Measurements from ENCODE around the gene S100A9. TPM values are rescaled to one million over a fixed set of nuclear protein-coding genes. Genes with fewer than 3 reads are reported as not detected.
"Not testable (repeated sequence)": the region's sequence is repeated elsewhere in the genome, so short reads cannot be mapped to it uniquely, and the experiment has no call there.

Gene S100A9
- total RNA-seq, 1 experiment from 2014 or later: not detected

DNA sequence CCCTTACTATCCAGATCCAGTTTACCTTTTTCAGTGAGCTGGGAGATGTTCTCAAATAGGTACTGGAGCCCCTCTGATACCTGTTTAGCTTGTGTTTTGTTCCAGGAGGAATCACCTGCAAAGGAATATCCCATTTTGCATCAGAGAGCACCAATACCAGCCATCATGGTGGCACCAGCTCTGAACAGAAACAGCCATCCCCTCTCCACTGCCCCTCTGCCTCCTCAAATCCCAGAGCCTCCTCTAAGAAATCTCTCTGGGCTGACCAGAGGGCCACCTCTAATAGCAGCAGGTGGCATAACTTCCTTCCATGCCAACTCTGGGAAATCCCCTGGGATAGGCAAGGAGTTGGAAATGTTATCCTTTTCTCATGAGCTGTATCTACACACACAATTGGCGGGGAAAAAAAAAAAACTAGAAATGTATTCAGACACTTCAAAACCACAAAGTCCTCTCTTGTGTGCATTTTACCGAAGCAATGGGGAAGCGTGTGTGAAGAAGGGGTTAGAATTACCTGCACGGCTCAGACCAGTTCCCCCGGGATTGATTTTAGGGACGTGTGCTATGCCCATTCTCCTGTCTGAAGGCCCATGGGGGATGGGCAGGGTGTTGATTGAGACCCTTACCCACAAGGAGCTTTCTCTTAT, 11.5 kb upstream of the S100A9 start:
- Histone ChIP-seq H2BK5ac (ENCODE audit: insufficient read length, low read length) (no peak overlapping the region), H3K56ac (ENCODE audit: insufficient read length, low read depth, low read length) (no peak overlapping the region), H3K23ac (ENCODE audit: insufficient read length, low read depth, low read length) (no peak overlapping the region), H2BK20ac (ENCODE audit: low read depth, low read length, poor library complexity, severe bottlenecking) (no peak overlapping the region), H4K20me1 (ENCODE audit: control insufficient read depth, insufficient read depth, insufficient read length) (no peaks in the 10 kb centered on the region), H3K14ac (ENCODE audit: insufficient read depth, low read length) (no peak overlapping the region), H2BK120ac (ENCODE audit: low read depth, low read length, poor library complexity, severe bottlenecking) (no peak overlapping the region), H3K27me3 (ENCODE audit: insufficient read depth, low read length) (no peaks in the 10 kb centered on the region), H2AFZ (ENCODE audit: low read length) (no peak overlapping the region), H3T11ph (ENCODE audit: low read length) (no peak overlapping the region), H3K4me1 (ENCODE audit: insufficient read depth, low read length) (no peaks in the 10 kb centered on the region), H3K9me3 (ENCODE audit: control insufficient read depth, low read depth, low read length) (no peaks in the 10 kb centered on the region), H3K18ac (ENCODE audit: insufficient read length, low read depth, low read length) (no peak overlapping the region), H3K9ac (ENCODE audit: extremely low read depth, insufficient read length, low read length) (no peak overlapping the region), H2BK12ac (ENCODE audit: insufficient read length, low read depth, low read length) (no peak overlapping the region), H4K8ac (replicated peaks; ENCODE audit: insufficient read length, low read depth, low read length) (no peak overlapping the region), H4K91ac (ENCODE audit: insufficient read length, low read depth, low read length) (no peak overlapping the region), H3K23me2 (ENCODE audit: insufficient read length, low read depth, low read length, poor library complexity, severe bottlenecking) (no peaks in the 10 kb centered on the region), H3K27ac (ENCODE audit: insufficient read length, low read depth, low read length) (no peak overlapping the region), H3K79me1 (ENCODE audit: insufficient read depth, low read depth, low read length, poor library complexity, severe bottlenecking) (no peaks in the 10 kb centered on the region), H3K79me2 (ENCODE audit: insufficient read depth, low read length) (no peaks in the 10 kb centered on the region), H4K5ac (ENCODE audit: insufficient read length, low read depth, low read length) (no peak overlapping the region), H2AK5ac (ENCODE audit: insufficient read length, low read length) (no peak overlapping the region), H2BK15ac (ENCODE audit: low read depth, low read length) (no peak overlapping the region), H3K4me2 (ENCODE audit: insufficient read depth, insufficient read length, low read length) (no peak overlapping the region), H3K4ac (ENCODE audit: low read depth, low read length) (no peak overlapping the region)
- no CpG with 5 or more reads among the region's 6 CpGs for WGBS (ENCODE audit: extremely low coverage, insufficient read length, low lambda C conversion rate)
- no peak for DNase-seq
- Mint-ChIP-seq H3K4me3 (no peak overlapping the region), H3K27me3 (ENCODE audit: low read depth) (peaks cover 36% of the 10 kb centered on the region), H3K4me1 (peaks cover 0 to 5% of the 10 kb centered on the region in 2 experiments; a peak in 2 of 4 replicates), H3K36me3 (ENCODE audit: insufficient read depth in 1 of 3, low read depth in 3 of 3) (no peaks in the 10 kb centered on the region; a peak in 1 of 7 replicates), H3K27ac (no peak overlapping the region), H3K9me3 (no peaks in the 10 kb centered on the region)
- TF ChIP-seq, protein P1, sequence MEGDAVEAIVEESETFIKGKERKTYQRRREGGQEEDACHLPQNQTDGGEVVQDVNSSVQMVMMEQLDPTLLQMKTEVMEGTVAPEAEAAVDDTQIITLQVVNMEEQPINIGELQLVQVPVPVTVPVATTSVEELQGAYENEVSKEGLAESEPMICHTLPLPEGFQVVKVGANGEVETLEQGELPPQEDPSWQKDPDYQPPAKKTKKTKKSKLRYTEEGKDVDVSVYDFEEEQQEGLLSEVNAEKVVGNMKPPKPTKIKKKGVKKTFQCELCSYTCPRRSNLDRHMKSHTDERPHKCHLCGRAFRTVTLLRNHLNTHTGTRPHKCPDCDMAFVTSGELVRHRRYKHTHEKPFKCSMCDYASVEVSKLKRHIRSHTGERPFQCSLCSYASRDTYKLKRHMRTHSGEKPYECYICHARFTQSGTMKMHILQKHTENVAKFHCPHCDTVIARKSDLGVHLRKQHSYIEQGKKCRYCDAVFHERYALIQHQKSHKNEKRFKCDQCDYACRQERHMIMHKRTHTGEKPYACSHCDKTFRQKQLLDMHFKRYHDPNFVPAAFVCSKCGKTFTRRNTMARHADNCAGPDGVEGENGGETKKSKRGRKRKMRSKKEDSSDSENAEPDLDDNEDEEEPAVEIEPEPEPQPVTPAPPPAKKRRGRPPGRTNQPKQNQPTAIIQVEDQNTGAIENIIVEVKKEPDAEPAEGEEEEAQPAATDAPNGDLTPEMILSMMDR (conservative IDR thresholded peaks at IDR 0.05): no peak

DNA sequence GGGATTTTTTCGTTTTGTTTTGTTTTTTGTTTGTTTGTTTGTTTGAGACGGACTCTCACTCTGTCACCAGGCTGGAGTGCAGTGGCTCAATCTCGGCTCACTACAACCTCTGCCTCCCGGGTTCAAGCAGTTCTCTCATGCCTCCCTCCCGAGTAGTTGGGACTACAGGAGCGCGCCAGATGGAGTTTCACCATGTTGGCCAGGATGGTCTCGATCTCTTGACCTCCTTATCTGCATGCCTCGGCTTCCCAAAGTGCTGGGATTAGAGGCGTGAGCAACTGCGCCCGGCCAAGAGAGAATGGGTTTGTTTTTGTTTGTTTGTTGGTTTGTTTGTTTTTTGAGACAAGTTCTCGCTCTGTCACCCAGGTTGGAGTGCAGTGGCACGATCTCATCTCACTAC, 10.6 kb upstream of the S100A9 start:
- H3K27ac ChIP-seq (ENCODE audit: insufficient read length, low read depth, low read length); H3K14ac ChIP-seq (ENCODE audit: insufficient read depth, low read length); H3K18ac ChIP-seq (ENCODE audit: insufficient read length, low read depth, low read length); H3K4me1 Mint-ChIP-seq; H2BK120ac ChIP-seq (ENCODE audit: low read depth, low read length, poor library complexity, severe bottlenecking); H4K20me1 ChIP-seq (ENCODE audit: control insufficient read depth, insufficient read depth, insufficient read length); H4K8ac ChIP-seq (replicated peaks; ENCODE audit: insufficient read length, low read depth, low read length); H3K23ac ChIP-seq (ENCODE audit: insufficient read length, low read depth, low read length); H3K9ac ChIP-seq (ENCODE audit: extremely low read depth, insufficient read length, low read length); H2BK20ac ChIP-seq (ENCODE audit: low read depth, low read length, poor library complexity, severe bottlenecking); H3K27ac Mint-ChIP-seq; H3K9me3 ChIP-seq (ENCODE audit: control insufficient read depth, low read depth, low read length); H2BK12ac ChIP-seq (ENCODE audit: insufficient read length, low read depth, low read length); H3K79me2 ChIP-seq (ENCODE audit: insufficient read depth, low read length); H3K4ac ChIP-seq (ENCODE audit: low read depth, low read length); DNase-seq; H2AK5ac ChIP-seq (ENCODE audit: insufficient read length, low read length); H2BK5ac ChIP-seq (ENCODE audit: insufficient read length, low read length); H3K4me3 Mint-ChIP-seq; H4K5ac ChIP-seq (ENCODE audit: insufficient read length, low read depth, low read length); H4K91ac ChIP-seq (ENCODE audit: insufficient read length, low read depth, low read length); H3K79me1 ChIP-seq (ENCODE audit: insufficient read depth, low read depth, low read length, poor library complexity, severe bottlenecking); H3K27me3 ChIP-seq (ENCODE audit: insufficient read depth, low read length); H2BK15ac ChIP-seq (ENCODE audit: low read depth, low read length); H3T11ph ChIP-seq (ENCODE audit: low read length); H3K23me2 ChIP-seq (ENCODE audit: insufficient read length, low read depth, low read length, poor library complexity, severe bottlenecking); H3K9me3 Mint-ChIP-seq; H2AFZ ChIP-seq (ENCODE audit: low read length); H3K56ac ChIP-seq (ENCODE audit: insufficient read length, low read depth, low read length); H3K4me1 ChIP-seq (ENCODE audit: insufficient read depth, low read length); H3K4me2 ChIP-seq (ENCODE audit: insufficient read depth, insufficient read length, low read length); H3K36me3 Mint-ChIP-seq (ENCODE audit: insufficient read depth in 1 of 3, low read depth in 3 of 3): not testable (repeated sequence)
- H3K27me3 Mint-ChIP-seq (ENCODE audit: low read depth): peaks cover 36% of the 10 kb centered on the region
- no CpG with 5 or more reads among the region's 14 CpGs for whole genome bisulfite sequencing (ENCODE audit: extremely low coverage, insufficient read length, low lambda C conversion rate)

All from H9 (cell line).